ES-I3 (cell line): ENCODE data around the gene ATP2A3.

ENCODE experiments used
- H3K36me3 ChIP-seq: 2 replicates; pipeline ENCODE4 v1.6.1; 2013; ENCODE audit warnings: mild to moderate bottlenecking, low read length, control low read depth, moderate library complexity; ENCODE audit not compliant: insufficient read depth
- H3K4me1 ChIP-seq: 2 replicates; pipeline ENCODE4 v1.6.1; 2013; ENCODE audit warnings: mild to moderate bottlenecking, control low read depth, low read length; ENCODE audit not compliant: insufficient read depth
- H3K9ac ChIP-seq: 2 replicates; pipeline ENCODE4 v1.6.1; 2013; ENCODE audit warnings: low read depth, mild to moderate bottlenecking, low read length, moderate library complexity
- H3K9me3 ChIP-seq: 2 replicates; pipeline ENCODE4 v1.6.1; 2013; ENCODE audit warnings: mild to moderate bottlenecking, low read length, moderate library complexity; ENCODE audit not compliant: control insufficient read depth, insufficient read depth

ATP2A3 gene

DNA sequence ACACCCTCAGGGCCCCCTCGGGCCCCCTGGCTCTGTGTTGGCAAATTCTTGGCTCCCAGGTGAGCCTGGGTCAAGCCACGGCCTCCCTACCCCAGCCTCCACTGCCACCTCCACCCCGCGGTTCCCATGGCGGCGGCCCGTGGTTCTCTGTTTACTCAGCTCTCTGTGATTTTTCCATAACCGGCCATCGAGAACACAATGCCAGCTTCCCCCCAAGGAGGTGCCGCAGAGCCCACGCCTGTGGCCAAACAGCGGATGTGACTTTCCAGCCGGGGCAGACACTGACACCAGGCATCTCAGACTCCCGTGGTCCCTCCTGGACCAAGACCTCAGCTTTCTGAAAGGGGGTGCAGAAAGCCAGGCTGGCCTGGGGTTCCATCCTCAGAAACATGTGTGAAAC is 21.6 kb upstream of the ATP2A3 start:
- no peak overlapping the region for H3K9ac ChIP-seq
- H3K9me3 ChIP-seq, result no peaks in the 10 kb centered on the region
- peaks cover 22% of the 10 kb centered on the region; the same call in 1 of the 2 replicates for H3K4me1 ChIP-seq
- H3K36me3 ChIP-seq, result no peaks in the 10 kb centered on the region

- H3K36me3 ChIP-seq, result no peaks in the 10 kb centered on the region
- H3K4me1 ChIP-seq, result peaks cover 30% of the 10 kb centered on the region
- H3K9ac ChIP-seq, result no peak overlapping the region
- H3K9me3 ChIP-seq, result no peaks in the 10 kb centered on the region
Measured at GRCh38 chr17:3983606-3984484, 19.6 kb upstream of the ATP2A3 start.

GRCh38 chr17:3982541-3983017 is 18.3 kb upstream of the ATP2A3 start:
- Histone ChIP-seq H3K36me3 (no peaks in the 10 kb centered on the region), H3K9me3 (no peaks in the 10 kb centered on the region), H3K9ac (no peak overlapping the region), H3K4me1 (peaks cover 30% of the 10 kb centered on the region)

GRCh38 chr17:3982113-3982512 is 17.9 kb upstream of the ATP2A3 start:
- no peak overlapping the region for H3K9ac ChIP-seq
- H3K9me3 ChIP-seq, result no peaks in the 10 kb centered on the region
- H3K36me3 ChIP-seq, result no peaks in the 10 kb centered on the region
- H3K4me1 ChIP-seq, result peaks cover 30% of the 10 kb centered on the region

- Histone ChIP-seq H3K9ac (no peak overlapping the region), H3K36me3 (no peaks in the 10 kb centered on the region), H3K4me1 (peaks cover 33% of the 10 kb centered on the region), H3K9me3 (no peaks in the 10 kb centered on the region)
Measured at GRCh38 chr17:3981455-3981854, 17.2 kb upstream of the ATP2A3 start.

- H3K9me3 ChIP-seq, result no peaks in the 10 kb centered on the region
- H3K4me1 ChIP-seq, result peaks cover 36% of the 10 kb centered on the region
- H3K9ac ChIP-seq, result no peak overlapping the region; the same call in 1 of the 2 replicates
- H3K36me3 ChIP-seq, result no peaks in the 10 kb centered on the region
Measured at GRCh38 chr17:3980381-3981014, 16.3 kb upstream of the ATP2A3 start.

- no peak overlapping the region for H3K9ac ChIP-seq
- peaks cover 36% of the 10 kb centered on the region for H3K4me1 ChIP-seq
- H3K9me3 ChIP-seq, result no peaks in the 10 kb centered on the region
- H3K36me3 ChIP-seq, result no peaks in the 10 kb centered on the region
Measured at GRCh38 chr17:3979290-3979611, 15.0 kb upstream of the ATP2A3 start.

DNA sequence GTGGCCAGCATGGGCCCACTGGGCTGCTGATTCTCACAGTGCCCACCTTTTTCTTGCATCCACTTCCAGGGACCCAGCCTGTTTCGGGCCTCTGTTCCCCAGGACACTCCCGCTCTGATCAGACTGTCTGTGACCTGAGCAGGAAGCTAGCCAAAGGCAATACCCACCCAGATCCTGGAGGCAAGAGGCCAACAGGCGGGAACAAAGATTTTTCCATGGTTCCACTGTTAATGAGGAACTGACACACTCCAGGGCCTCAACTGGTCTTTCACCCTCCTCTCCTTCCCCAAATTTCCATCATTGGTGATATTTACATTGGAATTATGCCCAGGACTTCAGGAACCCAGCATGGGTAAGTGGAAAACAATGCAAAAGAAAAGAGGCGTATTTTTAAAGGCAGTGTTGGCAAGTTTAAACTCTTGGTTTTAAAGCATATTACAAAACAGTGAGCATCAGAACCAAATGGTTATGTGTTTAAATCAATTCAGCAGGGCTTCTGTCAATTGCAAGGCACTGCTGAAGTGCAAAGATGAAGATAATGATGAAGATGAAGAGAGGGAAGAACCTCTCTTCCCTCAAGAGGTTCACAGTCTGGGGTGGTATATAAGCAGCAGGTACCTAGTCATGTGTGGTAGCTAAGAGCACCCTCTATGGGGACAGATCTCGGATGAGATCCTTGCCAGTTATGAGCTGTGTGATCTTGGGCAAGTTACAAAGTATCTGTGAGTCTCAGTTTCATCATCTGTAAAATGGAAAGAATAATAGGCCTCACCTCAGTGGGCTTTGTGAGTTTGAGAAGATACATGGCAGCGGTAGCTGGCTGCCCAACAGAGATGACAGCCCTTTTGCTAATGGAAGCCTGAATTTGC is 14.4 kb upstream of the ATP2A3 start:
- peaks cover 30% of the 10 kb centered on the region for H3K4me1 ChIP-seq
- H3K9me3 ChIP-seq, result no peaks in the 10 kb centered on the region
- no peaks in the 10 kb centered on the region for H3K36me3 ChIP-seq
- H3K9ac ChIP-seq, result no peak overlapping the region

DNA sequence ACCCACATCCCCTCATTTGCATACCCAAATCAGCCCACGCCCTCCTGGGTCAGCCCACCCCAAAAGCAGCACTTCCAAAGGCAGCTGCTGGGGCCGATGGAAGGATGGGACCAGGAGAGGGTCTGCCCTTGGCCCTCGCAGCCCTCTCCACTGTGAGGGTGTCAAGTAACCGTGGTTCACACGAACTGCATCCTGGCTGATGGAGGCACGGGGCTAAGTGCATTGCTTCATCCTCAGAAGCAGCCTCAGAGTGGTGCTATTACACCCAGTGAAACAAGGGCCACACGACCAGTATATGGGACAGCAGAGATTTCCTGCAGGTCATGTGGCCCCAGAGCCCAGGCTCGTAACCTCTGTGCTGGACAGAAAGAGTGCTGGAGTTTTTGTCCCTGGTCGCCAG is 13.2 kb upstream of the ATP2A3 start:
- Histone ChIP-seq H3K9ac (no peak overlapping the region), H3K4me1 (peaks cover 28% of the 10 kb centered on the region), H3K36me3 (no peaks in the 10 kb centered on the region), H3K9me3 (no peaks in the 10 kb centered on the region)

- no peaks in the 10 kb centered on the region for H3K36me3 ChIP-seq
- peaks cover 23% of the 10 kb centered on the region for H3K4me1 ChIP-seq
- H3K9me3 ChIP-seq, result no peaks in the 10 kb centered on the region
- no peak overlapping the region for H3K9ac ChIP-seq
Measured at GRCh38 chr17:3976675-3977171, 12.5 kb upstream of the ATP2A3 start.

DNA sequence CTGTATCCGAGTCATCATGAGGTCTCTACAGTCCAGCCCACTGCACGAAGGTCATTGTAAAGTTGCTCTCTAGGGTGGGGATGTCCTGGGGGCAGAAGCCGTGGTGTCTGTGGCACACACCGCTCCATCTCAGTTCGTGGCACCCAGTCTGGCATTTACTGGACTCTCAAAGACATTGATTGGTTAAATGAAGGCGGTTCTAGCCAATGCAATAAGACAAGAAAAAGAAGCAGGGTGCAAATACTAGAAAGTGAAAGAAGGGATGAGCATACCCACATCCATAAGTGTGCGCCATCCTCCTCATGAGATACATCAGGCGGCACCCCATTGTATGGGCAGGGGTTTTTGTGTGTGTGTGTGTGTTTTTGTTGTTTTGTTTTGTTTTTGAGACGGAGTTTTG is 10.7 kb upstream of the ATP2A3 start:
- no peaks in the 10 kb centered on the region for H3K9me3 ChIP-seq
- H3K9ac ChIP-seq, result no peak overlapping the region
- no peaks in the 10 kb centered on the region for H3K36me3 ChIP-seq

GRCh38 chr17:3974138-3974687 is 10.0 kb upstream of the ATP2A3 start:
- no peaks in the 10 kb centered on the region for H3K9me3 ChIP-seq
- no peak overlapping the region for H3K9ac ChIP-seq
- peaks cover 11% of the 10 kb centered on the region; the same call in 1 of the 2 replicates for H3K4me1 ChIP-seq
- no peaks in the 10 kb centered on the region for H3K36me3 ChIP-seq

More for the DNA sequence above, 10.7 kb upstream of the ATP2A3 start:
- H3K4me1 ChIP-seq, result peaks cover 11% of the 10 kb centered on the region; the same call in 1 of the 2 replicates

DNA sequence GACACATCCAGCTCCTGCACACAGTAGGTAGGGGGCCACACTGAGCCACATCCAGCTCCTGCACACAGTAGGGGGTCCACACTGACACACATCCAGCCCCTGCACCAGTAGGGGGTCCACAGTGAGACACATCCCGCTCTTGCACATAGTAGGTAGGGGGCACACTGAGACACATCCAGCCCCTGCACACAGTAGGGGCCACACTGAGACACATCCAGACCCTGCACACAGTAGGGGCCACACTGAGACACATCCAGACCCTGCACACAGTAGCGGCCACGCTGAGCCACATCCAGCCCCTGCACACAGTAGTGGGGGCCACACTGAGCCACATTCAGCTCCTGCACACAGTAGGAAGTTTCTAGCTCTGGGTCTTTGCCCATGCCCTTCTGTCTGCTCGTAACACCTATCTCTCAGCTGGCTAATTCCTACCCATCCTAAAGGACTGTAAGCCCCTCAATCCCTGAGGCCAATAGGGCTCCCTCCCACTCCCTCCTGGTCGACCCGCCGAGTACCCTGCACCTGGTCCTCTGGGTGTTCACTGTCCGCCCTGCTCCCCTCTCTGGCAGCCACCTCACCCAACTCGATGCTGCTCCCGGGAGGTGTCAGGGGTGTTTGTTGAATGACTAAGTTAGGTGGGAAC is 9.4 kb upstream of the ATP2A3 start:
- Histone ChIP-seq H3K9ac (no peak overlapping the region), H3K36me3 (no peaks in the 10 kb centered on the region), H3K4me1 (peaks cover 11% of the 10 kb centered on the region; the same call in 1 of the 2 replicates), H3K9me3 (no peaks in the 10 kb centered on the region)
